Mucosa of stomach (tissue), 1 donor: ENCODE measurements around the gene PLEKHA6.

Experiments used
- H3K27me3 ChIP-seq: one replicate; pipeline ENCODE4 v1.7.0; 2013; ENCODE audit warnings: mild to moderate bottlenecking, low read length; ENCODE audit not compliant: control insufficient read depth, insufficient read depth
- H3K36me3 ChIP-seq: one replicate; pipeline ENCODE4 v1.7.0; 2013; ENCODE audit warnings: low read length; ENCODE audit not compliant: control insufficient read depth, insufficient read depth
- H3K4me1 ChIP-seq: one replicate; pipeline ENCODE4 v1.7.0; 2013; ENCODE audit warnings: mild to moderate bottlenecking, low read length; ENCODE audit not compliant: control insufficient read depth, insufficient read depth
- H3K4me3 ChIP-seq: one replicate; pipeline ENCODE4 v1.7.0; 2013; ENCODE audit warnings: low read length
- H3K9ac ChIP-seq: one replicate; pipeline ENCODE4 v1.7.0; 2013; ENCODE audit warnings: mild to moderate bottlenecking, low read length, moderate library complexity
- H3K9me3 ChIP-seq: one replicate; pipeline ENCODE4 v1.7.0; 2013; ENCODE audit warnings: mild to moderate bottlenecking, low read length, moderate library complexity; ENCODE audit not compliant: control insufficient read depth
- donor health status: Pancreatic carcinoma.

The PLEKHA6 gene, protein sequence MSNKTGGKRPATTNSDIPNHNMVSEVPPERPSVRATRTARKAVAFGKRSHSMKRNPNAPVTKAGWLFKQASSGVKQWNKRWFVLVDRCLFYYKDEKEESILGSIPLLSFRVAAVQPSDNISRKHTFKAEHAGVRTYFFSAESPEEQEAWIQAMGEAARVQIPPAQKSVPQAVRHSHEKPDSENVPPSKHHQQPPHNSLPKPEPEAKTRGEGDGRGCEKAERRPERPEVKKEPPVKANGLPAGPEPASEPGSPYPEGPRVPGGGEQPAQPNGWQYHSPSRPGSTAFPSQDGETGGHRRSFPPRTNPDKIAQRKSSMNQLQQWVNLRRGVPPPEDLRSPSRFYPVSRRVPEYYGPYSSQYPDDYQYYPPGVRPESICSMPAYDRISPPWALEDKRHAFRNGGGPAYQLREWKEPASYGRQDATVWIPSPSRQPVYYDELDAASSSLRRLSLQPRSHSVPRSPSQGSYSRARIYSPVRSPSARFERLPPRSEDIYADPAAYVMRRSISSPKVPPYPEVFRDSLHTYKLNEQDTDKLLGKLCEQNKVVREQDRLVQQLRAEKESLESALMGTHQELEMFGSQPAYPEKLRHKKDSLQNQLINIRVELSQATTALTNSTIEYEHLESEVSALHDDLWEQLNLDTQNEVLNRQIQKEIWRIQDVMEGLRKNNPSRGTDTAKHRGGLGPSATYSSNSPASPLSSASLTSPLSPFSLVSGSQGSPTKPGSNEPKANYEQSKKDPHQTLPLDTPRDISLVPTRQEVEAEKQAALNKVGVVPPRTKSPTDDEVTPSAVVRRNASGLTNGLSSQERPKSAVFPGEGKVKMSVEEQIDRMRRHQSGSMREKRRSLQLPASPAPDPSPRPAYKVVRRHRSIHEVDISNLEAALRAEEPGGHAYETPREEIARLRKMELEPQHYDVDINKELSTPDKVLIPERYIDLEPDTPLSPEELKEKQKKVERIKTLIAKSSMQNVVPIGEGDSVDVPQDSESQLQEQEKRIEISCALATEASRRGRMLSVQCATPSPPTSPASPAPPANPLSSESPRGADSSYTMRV

DNA sequence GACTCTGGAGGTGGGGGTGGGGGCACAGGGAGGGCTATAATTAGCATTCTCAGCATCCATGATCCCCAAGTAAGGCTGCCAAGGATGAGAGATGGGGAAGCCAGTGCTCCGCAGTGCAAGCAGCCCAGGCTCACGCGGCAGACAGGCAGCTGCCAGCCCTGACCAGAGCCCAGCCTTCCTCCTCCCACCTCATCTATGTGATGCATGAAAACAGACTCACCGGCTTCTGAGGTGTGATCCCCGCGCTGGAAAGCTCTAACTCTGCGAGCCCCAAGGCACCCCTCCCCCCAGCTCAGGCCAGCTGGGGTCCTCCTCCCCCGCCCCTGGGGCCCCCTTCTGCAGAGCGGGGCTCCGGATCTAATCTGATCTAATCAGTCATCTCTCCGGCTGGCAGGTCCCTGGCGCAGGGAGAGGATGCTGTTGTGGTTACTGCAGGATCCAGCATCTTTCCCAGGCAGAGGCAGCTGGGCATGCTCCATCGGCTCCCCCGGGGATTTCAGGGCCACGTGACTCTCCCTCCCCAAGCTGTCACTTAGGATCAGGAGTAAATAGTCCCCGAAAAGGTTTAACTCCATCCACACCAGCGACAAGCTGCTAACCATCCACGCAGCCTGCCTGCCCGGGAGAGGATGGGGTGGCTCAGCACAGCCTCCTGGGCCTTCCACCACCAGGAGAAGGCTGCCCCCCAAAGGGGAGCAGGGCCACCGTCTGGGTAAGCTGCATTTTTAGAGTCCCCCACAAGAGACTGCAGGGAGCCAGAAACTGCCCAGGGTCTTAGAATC is at the start of gene PLEKHA6:
PLEKHA6 (minus strand) TSS at position 456 of the 782 bp plus-strand sequence. CDS start 86,202 bp downstream, outside the sequence.
- Histone ChIP-seq H3K27me3 (no peaks in the 10 kb centered on the region), H3K4me1 (peaks cover 74% of the 10 kb centered on the region), H3K4me3 (no peak within 1 kb of the TSS), H3K9me3 (no peaks in the 10 kb centered on the region), H3K36me3 (no peaks in the 10 kb centered on the region), H3K9ac (peak within 1 kb of the TSS; percentile 17)

DNA sequence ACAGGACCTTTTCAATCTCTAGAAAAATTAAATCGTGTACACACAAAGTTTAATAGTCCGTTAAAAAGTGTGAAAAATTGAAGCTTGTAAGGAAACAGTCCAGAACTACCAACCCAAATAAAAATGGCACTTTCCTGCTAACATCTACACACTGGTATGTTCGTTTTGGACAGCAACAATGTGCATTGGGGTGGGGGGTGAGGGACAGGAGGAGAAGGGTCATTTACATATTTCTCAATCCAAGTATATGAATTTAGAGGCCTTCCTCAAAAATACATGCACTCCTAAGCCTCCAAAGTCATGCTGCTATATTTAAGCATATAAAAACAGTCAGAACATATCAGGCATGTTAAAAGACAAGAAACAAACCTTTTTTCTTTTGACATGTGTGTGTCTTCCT is 49.4 kb upstream of the PLEKHA6 start:
- Histone ChIP-seq H3K4me3 (peak overlapping the region; percentile 97), H3K36me3 (peaks cover 7% of the 10 kb centered on the region), H3K9ac (peak overlapping the region; percentile 99), H3K27me3 (no peaks in the 10 kb centered on the region), H3K9me3 (no peaks in the 10 kb centered on the region), H3K4me1 (no peaks in the 10 kb centered on the region)

DNA sequence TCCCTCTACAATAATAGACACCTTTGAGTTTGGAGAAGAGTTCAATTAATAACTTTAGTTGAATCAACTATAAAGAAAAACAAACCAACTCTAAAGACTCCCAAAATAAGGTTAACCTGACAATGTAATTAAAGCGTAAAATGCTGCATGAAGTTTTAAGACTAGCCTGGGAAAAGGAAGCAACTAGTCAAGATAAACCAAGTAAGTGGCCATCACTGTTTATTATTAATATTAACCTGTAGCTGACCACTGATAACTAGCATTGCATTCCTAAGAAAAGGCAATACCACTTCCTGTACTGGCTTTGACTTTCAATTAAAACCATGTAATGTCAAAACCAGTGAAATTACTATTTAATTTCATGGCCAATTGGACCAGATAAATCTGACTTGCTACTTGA is 48.9 kb upstream of the PLEKHA6 start:
- peak overlapping the region; percentile 97 for H3K4me3 ChIP-seq
- peak overlapping the region; percentile 99 for H3K9ac ChIP-seq
- peaks cover 7% of the 10 kb centered on the region for H3K36me3 ChIP-seq
- no peaks in the 10 kb centered on the region for H3K4me1 ChIP-seq
- H3K27me3 ChIP-seq: no peaks in the 10 kb centered on the region
- H3K9me3 ChIP-seq: no peaks in the 10 kb centered on the region

DNA sequence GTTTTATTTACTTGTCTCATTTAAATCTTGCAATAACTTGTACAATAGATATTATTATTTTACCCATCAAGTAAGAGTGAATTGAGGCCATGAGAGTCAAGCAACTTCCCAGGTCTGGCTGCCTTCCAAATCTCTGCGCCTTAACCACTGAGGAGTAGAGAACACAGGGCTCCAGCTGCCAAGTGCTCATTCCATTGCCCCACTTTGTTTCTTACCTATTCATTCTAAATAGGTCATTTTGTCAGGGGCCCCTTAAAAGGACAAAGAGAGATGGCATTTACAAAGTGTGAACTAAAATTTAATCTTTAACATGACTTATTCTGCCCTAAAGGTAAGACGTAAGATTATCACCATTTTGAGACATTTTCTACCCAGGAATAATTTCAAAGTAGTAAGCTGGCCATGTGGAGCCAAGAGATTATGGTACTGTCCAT is 48.4 kb upstream of the PLEKHA6 start:
- no peaks in the 10 kb centered on the region for H3K9me3 ChIP-seq

DNA sequence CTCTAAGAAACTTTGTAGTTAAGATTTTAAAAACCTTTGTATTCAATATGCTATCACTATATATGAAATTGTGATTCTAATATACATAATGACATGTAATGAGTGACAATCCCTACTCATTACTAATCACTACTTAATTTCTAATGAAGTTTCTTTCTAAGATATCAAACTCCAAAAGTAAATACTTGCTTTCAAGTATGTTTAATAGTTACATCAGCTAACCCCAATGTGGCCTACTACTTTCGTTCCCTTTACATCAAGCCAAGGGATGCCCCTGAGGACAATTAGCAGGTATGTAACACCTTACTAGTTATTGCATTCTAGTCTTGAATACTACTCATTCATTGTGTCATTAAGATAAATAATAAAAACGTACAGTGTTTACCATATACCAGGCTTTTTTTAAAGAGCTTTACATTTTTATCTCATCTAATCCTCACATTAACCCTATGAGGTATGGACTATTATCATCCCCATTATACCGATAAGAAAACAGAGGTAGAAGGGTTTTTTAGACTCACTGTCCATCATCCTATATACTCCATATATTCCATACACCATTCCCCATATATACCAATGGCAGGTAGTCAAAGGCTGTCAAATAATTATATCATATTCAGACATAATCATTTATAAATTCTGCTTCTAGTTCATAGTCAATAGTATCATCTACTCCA is 47.7 kb upstream of the PLEKHA6 start:
- Histone ChIP-seq H3K36me3 (peaks cover 7% of the 10 kb centered on the region), H3K4me3 (peak overlapping the region; percentile 97), H3K27me3 (no peaks in the 10 kb centered on the region), H3K9ac (peak overlapping the region; percentile 99), H3K4me1 (no peaks in the 10 kb centered on the region), H3K9me3 (no peaks in the 10 kb centered on the region)

More for the DNA sequence above, 48.4 kb upstream of the PLEKHA6 start:
- Histone ChIP-seq H3K4me1 (no peaks in the 10 kb centered on the region), H3K4me3 (peak overlapping the region; percentile 97), H3K9ac (peak overlapping the region; percentile 99), H3K27me3 (no peaks in the 10 kb centered on the region), H3K36me3 (peaks cover 7% of the 10 kb centered on the region)

DNA sequence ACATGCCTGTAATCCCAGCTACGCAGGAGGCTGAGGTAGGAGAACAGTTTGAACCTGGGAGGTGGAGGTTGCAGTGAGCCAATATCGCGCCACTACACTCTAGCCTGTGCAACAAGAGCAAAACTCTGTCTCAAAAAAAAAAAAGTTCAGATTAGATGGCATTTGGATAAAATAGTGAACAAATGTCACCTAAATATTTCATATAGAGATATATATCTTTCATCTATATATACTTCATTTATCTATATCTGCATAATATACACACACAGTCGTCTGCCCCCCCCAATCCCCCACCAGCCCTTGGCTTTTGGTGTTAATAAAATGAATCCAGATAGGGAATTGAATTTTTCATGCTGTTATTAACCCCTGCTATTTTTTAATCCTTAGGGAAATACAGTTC is 46.9 kb upstream of the PLEKHA6 start:
- H3K36me3 ChIP-seq: peaks cover 7% of the 10 kb centered on the region
- H3K9ac ChIP-seq: no peak overlapping the region
- no peaks in the 10 kb centered on the region for H3K9me3 ChIP-seq
- H3K4me3 ChIP-seq: no peak overlapping the region
- no peaks in the 10 kb centered on the region for H3K4me1 ChIP-seq
- H3K27me3 ChIP-seq: no peaks in the 10 kb centered on the region

DNA sequence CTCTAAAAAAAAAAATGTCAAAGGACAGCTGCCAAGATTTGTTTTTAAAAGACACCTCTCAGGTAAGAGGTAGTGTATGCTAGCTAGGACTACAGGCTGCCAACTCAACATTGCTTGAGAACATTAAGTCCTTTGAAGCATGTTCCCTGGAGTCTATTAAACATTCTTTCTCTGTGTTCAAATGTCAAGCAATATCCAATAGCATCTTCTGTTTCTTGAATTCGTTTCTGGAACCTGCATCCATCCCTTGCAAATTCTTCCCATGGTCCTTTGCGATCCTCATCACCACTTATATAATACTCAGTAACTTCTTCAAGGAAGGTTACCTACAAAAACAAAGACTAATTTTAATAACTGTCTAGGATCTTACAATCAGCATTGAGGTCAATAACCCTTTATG is 46.3 kb upstream of the PLEKHA6 start:
- peaks cover 7% of the 10 kb centered on the region for H3K36me3 ChIP-seq
- H3K9me3 ChIP-seq: no peaks in the 10 kb centered on the region
- no peak overlapping the region for H3K4me3 ChIP-seq
- no peaks in the 10 kb centered on the region for H3K4me1 ChIP-seq
- no peaks in the 10 kb centered on the region for H3K27me3 ChIP-seq
- no peak overlapping the region for H3K9ac ChIP-seq

DNA sequence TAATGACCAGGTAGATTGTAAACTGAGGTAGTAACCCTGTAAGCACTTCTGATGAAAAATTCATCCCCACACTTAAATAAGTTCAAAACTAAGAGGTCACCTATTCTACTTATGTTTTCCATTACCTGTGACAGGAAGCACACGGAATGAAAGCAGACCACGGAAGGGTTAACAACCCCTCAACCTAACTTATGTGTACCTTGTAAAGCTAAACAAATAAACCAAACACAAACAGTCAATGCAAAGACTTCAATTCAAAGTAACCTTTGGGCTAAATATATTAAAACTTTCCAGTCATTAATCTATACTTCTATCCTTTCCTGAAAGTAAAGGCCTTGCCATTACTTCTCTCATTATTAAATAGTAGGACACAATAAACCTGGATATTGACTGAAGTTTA is 44.9 kb upstream of the PLEKHA6 start:
- Histone ChIP-seq H3K4me3 (no peak overlapping the region), H3K36me3 (peaks cover 10% of the 10 kb centered on the region), H3K9me3 (no peaks in the 10 kb centered on the region), H3K4me1 (no peaks in the 10 kb centered on the region), H3K9ac (no peak overlapping the region), H3K27me3 (no peaks in the 10 kb centered on the region)

DNA sequence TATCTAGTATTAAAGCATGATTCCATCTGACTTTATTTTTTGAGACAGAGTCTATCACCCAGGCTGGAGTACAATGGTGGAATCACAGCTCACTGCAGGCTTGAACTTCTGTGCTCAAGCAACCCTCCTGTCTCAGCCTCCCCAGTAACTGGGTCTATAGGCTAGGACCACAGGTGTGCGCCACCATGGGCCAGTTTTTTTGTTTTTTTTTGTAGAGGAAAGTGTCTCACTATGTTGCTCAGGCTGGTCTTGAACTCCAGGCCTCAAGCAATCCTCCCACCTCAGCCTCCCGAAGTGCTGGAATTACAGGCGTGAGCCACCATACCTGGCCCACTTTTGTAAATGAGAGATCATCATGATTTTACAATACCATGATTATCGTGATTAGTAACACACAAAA is 42.7 kb upstream of the PLEKHA6 start:
- H3K27me3 ChIP-seq: no peaks in the 10 kb centered on the region
- no peaks in the 10 kb centered on the region for H3K9me3 ChIP-seq
- H3K4me1 ChIP-seq: peaks cover 10% of the 10 kb centered on the region
- no peak overlapping the region for H3K4me3 ChIP-seq
- no peak overlapping the region for H3K9ac ChIP-seq
- peaks cover 6% of the 10 kb centered on the region for H3K36me3 ChIP-seq

DNA sequence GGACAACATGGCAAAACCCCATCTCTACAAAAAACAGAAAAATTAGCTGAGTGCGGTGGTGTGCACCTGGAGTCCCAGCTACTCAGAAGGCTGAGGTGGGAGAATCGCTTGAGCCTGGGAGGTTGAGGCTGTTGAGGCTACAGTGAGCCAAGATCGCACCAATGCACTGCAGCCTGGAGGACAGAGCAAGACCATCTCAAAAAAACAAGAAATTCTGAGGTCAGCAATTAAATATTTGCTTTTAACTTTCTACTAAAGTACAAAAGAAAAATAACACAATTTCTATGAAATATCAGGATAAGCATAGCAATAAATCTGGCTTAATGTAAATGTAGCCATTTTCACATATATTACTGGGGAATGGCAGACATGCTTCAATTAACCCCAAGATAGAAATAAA is 42.0 kb upstream of the PLEKHA6 start:
- Histone ChIP-seq H3K9ac (no peak overlapping the region), H3K4me1 (peaks cover 10% of the 10 kb centered on the region), H3K36me3 (peaks cover 6% of the 10 kb centered on the region), H3K9me3 (no peaks in the 10 kb centered on the region), H3K27me3 (no peaks in the 10 kb centered on the region), H3K4me3 (no peak overlapping the region)

DNA sequence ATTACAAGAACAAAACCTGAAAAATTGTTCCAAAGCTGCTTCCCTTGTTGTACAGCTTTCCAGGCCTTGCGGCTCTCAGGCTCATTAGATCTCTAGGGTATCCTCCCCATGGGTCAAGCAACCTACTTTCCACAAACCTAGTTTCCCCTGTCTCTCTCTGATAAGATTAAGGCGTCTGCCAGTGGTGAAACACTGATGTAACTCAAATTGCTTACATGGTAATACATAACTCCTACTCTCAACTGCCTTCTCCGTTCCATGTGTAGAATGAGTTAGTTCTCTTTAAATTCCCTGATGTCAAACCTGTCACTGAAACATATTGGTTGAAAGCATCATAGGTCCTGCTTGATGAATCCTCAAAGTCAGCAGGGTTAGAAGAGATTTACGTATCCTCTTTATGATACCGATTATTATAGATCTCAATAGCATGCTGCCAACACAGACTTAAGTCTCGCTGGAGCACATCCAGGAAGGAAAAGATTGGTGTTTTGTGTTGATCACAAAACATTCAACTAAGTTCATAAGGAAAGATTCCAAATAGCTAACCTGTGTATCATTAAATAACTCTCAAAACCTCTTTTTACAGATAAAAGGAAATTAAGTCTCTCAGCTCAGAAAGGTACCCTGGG is 41.3 kb upstream of the PLEKHA6 start:
- H3K36me3 ChIP-seq: peaks cover 6% of the 10 kb centered on the region
- no peak overlapping the region for H3K4me3 ChIP-seq
- no peaks in the 10 kb centered on the region for H3K27me3 ChIP-seq
- H3K9ac ChIP-seq: no peak overlapping the region
- H3K9me3 ChIP-seq: no peaks in the 10 kb centered on the region
- H3K4me1 ChIP-seq: peaks cover 10% of the 10 kb centered on the region
